Testis (tissue), 3 donors: Measurements from ENCODE around the gene JMJD8. TPM values are rescaled to one million over a fixed set of nuclear protein-coding genes. Genes with fewer than 3 reads are reported as not detected.
A peak's percentile ranks its signal among the peaks of the same experiment; 100 is the strongest.

Experiments
- DNase-seq: peaks from one replicate; pipeline ENCODE4 v3.0.0-alpha.2; 2019
- H3K27ac ChIP-seq, 2 donors: fragments of 200-600 bp; sonication (generic); one replicate each; pipeline ENCODE4 v1.5.1; 2019
- H3K27me3 ChIP-seq: fragments of 200-600 bp; sonication (generic); one replicate; pipeline ENCODE4 v1.5.1; 2019
- H3K36me3 ChIP-seq: fragments of 200-600 bp; sonication (generic); one replicate; pipeline ENCODE4 v1.5.1; 2017; ENCODE audit warnings: low read depth; ENCODE audit errors: missing control alignments
- H3K4me1 ChIP-seq: fragments of 200-600 bp; sonication (generic); one replicate; pipeline ENCODE4 v1.5.1; 2019
- H3K4me3 ChIP-seq, 2 donors: fragments of 200-600 bp; sonication (generic); one replicate each; pipeline ENCODE4 v1.5.1; 2017 to 2019
- H3K9me3 ChIP-seq: fragments of 200-600 bp; sonication (generic); one replicate; pipeline ENCODE4 v1.5.1; 2017
- CTCF ChIP-seq, 3 experiments: fragments of 450-650 bp in 2 of 3; fragments of 200-600 bp in 1 of 3; sonication (generic) in 1 of 3; IDR thresholded peaks; one replicate each; pipeline ENCODE4 v1.5.1; 2016 to 2019; ENCODE audit warnings: antibody characterized with exemption in 3 of 3, mild to moderate bottlenecking in 2 of 3, moderate library complexity in 1 of 3
- POLR2A ChIP-seq: fragments of 450-650 bp; IDR thresholded peaks from one replicate; pipeline ENCODE4 v1.6.1; 2017; ENCODE audit warnings: antibody characterized with exemption, mild to moderate bottlenecking, moderate library complexity
- WGBS, 2 donors: methylation state at CpG; one replicate each; pipeline ENCODE4 v1.1.5; 2018; 5-methylcytosine and 5-hydroxymethylcytosine counted together
- intact Hi-C: fragments of 100-400 bp; cut with DNase I; formaldehyde crosslinking; loops from one replicate; pipeline ENCODE4 v1.15.1; 2023; ENCODE audit warnings: low total_unique reads
- polyA plus RNA-seq: library from polyadenylated mRNA; stranded (reverse); fragments of 350-450 nt; fragmentation: Illumina TruSeq; extraction: RNeasy Lipid Tissue Mini Kit (QIAGEN cat#74804); gene quantifications from one replicate; pipeline ENCODE4 v1.2.3, GENCODE V29; 2014; ENCODE audit warnings: low read depth, low replicate concordance; ENCODE audit not compliant: insufficient read depth
- total RNA-seq, 2 donors: library from RNA; depleted of rRNA; stranded (reverse); fragments of >200 nt; gene quantifications; one replicate each; pipeline ENCODE4 v1.2.3, GENCODE V29; 2016

JMJD8 gene
- total and polyA plus RNA-seq, 3 donors from 2014 or later = 84.2 to 101 (median 95.5) TPM

- no peaks in the 10 kb centered on the region for H3K27me3 ChIP-seq
- peaks cover 30% of the 10 kb centered on the region for H3K4me1 ChIP-seq
- no peak overlapping the region for H3K4me3 ChIP-seq
- H3K36me3 ChIP-seq = no peaks in the 10 kb centered on the region
- intact Hi-C loops = no loop called here
- H3K27ac ChIP-seq = no peak overlapping the region
- 88 to 94% methylated on average over 6 of the region's 6 CpGs for WGBS, 2 donors
- TF ChIP-seq POLR2A (no peak), CTCF (IDR thresholded peaks at IDR 0.05) (no peak)
- no peaks in the 10 kb centered on the region for H3K9me3 ChIP-seq
- no peak for DNase-seq
Measured at GRCh38 chr16:718922-719321, 34.8 kb upstream of the JMJD8 start.

- no peak for DNase-seq
- no peaks in the 10 kb centered on the region for H3K27me3 ChIP-seq
- H3K4me1 ChIP-seq = peaks cover 30% of the 10 kb centered on the region
- H3K27ac ChIP-seq = no peak overlapping the region
- H3K4me3 ChIP-seq = no peak overlapping the region
- no peaks in the 10 kb centered on the region for H3K9me3 ChIP-seq
- 88 to 93% methylated on average over 5 to 9 of the region's 9 CpGs for WGBS, 2 donors
- no peaks in the 10 kb centered on the region for H3K36me3 ChIP-seq
- intact Hi-C loops = no loop called here
- TF ChIP-seq POLR2A = no peak
- no peak for TF ChIP-seq CTCF (IDR thresholded peaks at IDR 0.05)
Measured at GRCh38 chr16:718389-718788, 34.3 kb upstream of the JMJD8 start.

GRCh38 chr16:717450-718245 lies 33.5 kb upstream of the JMJD8 start:
- 83% methylated on average over 14 to 32 of the region's 32 CpGs for WGBS, 2 donors
- intact Hi-C loops = no loop called here
- H3K4me1 ChIP-seq = peaks cover 30% of the 10 kb centered on the region
- H3K36me3 ChIP-seq = no peaks in the 10 kb centered on the region
- no peak overlapping the region for H3K4me3 ChIP-seq
- no peak overlapping the region for H3K27ac ChIP-seq
- TF ChIP-seq CTCF (IDR thresholded peaks at IDR 0.05) = no peak
- H3K27me3 ChIP-seq = no peaks in the 10 kb centered on the region
- no peaks in the 10 kb centered on the region for H3K9me3 ChIP-seq
- DNase-seq = no peak

GRCh38 chr16:716768-717325 lies 32.7 kb upstream of the JMJD8 start:
- no peak for TF ChIP-seq CTCF (IDR thresholded peaks at IDR 0.05)
- no peak for TF ChIP-seq POLR2A
- H3K27ac ChIP-seq = no peak overlapping the region
- H3K4me1 ChIP-seq = peaks cover 29% of the 10 kb centered on the region
- intact Hi-C loops = no loop called here
- 90 to 97% methylated on average over 11 to 29 of the region's 29 CpGs for WGBS, 2 donors
- no peaks in the 10 kb centered on the region for H3K27me3 ChIP-seq
- H3K9me3 ChIP-seq = no peaks in the 10 kb centered on the region
- no peak overlapping the region for H3K4me3 ChIP-seq
- DNase-seq = no peak
- no peaks in the 10 kb centered on the region for H3K36me3 ChIP-seq

GRCh38 chr16:716200-716568 lies 32.0 kb upstream of the JMJD8 start:
- H3K9me3 ChIP-seq = no peaks in the 10 kb centered on the region
- peak; percentile 80 for DNase-seq
- no peaks in the 10 kb centered on the region for H3K36me3 ChIP-seq
- H3K4me3 ChIP-seq = no peak overlapping the region
- TF ChIP-seq CTCF (IDR thresholded peaks at IDR 0.05) (no peak), POLR2A (no peak)
- peaks cover 24% of the 10 kb centered on the region for H3K4me1 ChIP-seq
- intact Hi-C loops = no loop called here
- no peaks in the 10 kb centered on the region for H3K27me3 ChIP-seq
- 22 to 30% methylated on average over 11 to 12 of the region's 12 CpGs for WGBS, 2 donors
- H3K27ac ChIP-seq = no peak overlapping the region
